Liver (tissue), 9 donors: ENCODE measurements around the gene SHISAL1. TPM values are rescaled to one million over a fixed set of nuclear protein-coding genes. Genes with fewer than 3 reads are reported as not detected.

Experiments
- DNase-seq: peaks from one replicate; pipeline ENCODE4 v3.0.0-alpha.2; 2017; ENCODE audit warnings: low spot score
- H3K27ac ChIP-seq, 2 donors: one replicate each; pipeline ENCODE4 v1.7.0; 2013; ENCODE audit warnings: inconsistent platforms in 2 of 2, low read length in 2 of 2, control low read depth in 1 of 2, low read depth in 1 of 2, mild to moderate bottlenecking in 1 of 2
- H3K27me3 ChIP-seq, 4 donors: one replicate each; pipeline versions ENCODE4 v1.6.1 to v1.7.0; 2013; ENCODE audit warnings: low read length in 3 of 4, inconsistent platforms in 1 of 4, mild to moderate bottlenecking in 1 of 4, moderate library complexity in 1 of 4; ENCODE audit not compliant: control insufficient read depth in 4 of 4, insufficient read depth in 4 of 4
- H3K36me3 ChIP-seq, 4 donors: one replicate each; pipeline versions ENCODE4 v1.6.1 to v1.7.0; 2013; ENCODE audit warnings: low read length in 3 of 4, mild to moderate bottlenecking in 3 of 4, low read depth in 1 of 4, moderate library complexity in 1 of 4; ENCODE audit not compliant: control insufficient read depth in 4 of 4, insufficient read depth in 3 of 4
- H3K4me1 ChIP-seq, 4 donors: one replicate each; pipeline versions ENCODE4 v1.6.1 to v1.7.0; 2013; ENCODE audit warnings: low read length in 3 of 4, mild to moderate bottlenecking in 3 of 4, moderate library complexity in 1 of 4; ENCODE audit not compliant: control insufficient read depth in 4 of 4, insufficient read depth in 4 of 4
- H3K4me3 ChIP-seq, 3 donors: one replicate each; pipeline versions ENCODE4 v1.6.1 to v1.7.0; 2013; ENCODE audit warnings: low read length in 3 of 3, control low read depth in 1 of 3, low read depth in 1 of 3, mild to moderate bottlenecking in 1 of 3
- H3K9ac ChIP-seq, 2 donors: one replicate each; pipeline ENCODE4 v1.7.0; 2013; ENCODE audit warnings: low read length in 2 of 2, mild to moderate bottlenecking in 2 of 2, moderate library complexity in 2 of 2, control low read depth in 1 of 2, low read depth in 1 of 2
- H3K9me3 ChIP-seq, 4 donors: one replicate each; pipeline versions ENCODE4 v1.6.1 to v1.7.0; 2013; ENCODE audit warnings: low read length in 3 of 4; ENCODE audit not compliant: control insufficient read depth in 4 of 4
- ATF3 ChIP-seq: IDR thresholded peaks from 2 replicates; pipeline ENCODE4 v1.6.1; 2016; ENCODE audit warnings: antibody characterized with exemption
- EGR1 ChIP-seq, 2 donors: IDR thresholded peaks; 2 replicates each; pipeline ENCODE4 v1.6.1; 2016 to 2018; ENCODE audit warnings: antibody characterized with exemption in 2 of 2, low read depth in 2 of 2
- FOXA1 ChIP-seq: IDR thresholded peaks from 2 replicates; pipeline ENCODE4 v1.6.1; 2016; ENCODE audit warnings: antibody characterized with exemption
- FOXA2 ChIP-seq: IDR thresholded peaks from 2 replicates; pipeline ENCODE4 v1.6.1; 2016; ENCODE audit warnings: antibody characterized with exemption
- GABPA ChIP-seq, 2 donors: IDR thresholded peaks in 1 of 2; conservative IDR thresholded peaks in 1 of 2; 2 replicates each; pipeline ENCODE4 v1.6.1; 2016; ENCODE audit warnings: antibody characterized with exemption in 2 of 2, mild to moderate bottlenecking in 1 of 2, moderate library complexity in 1 of 2
- HNF4A ChIP-seq, 2 donors: conservative IDR thresholded peaks; 2 replicates each; pipeline ENCODE4 v1.6.1; 2016; ENCODE audit warnings: antibody characterized with exemption in 2 of 2, mild to moderate bottlenecking in 2 of 2
- HNF4G ChIP-seq: IDR thresholded peaks from 2 replicates; pipeline ENCODE4 v1.6.1; 2016; ENCODE audit warnings: antibody characterized with exemption
- JUND ChIP-seq, 2 donors: IDR thresholded peaks; 2 replicates each; pipeline ENCODE4 v1.6.1; 2016; ENCODE audit warnings: antibody characterized with exemption in 2 of 2
- NR2F2 ChIP-seq: IDR thresholded peaks from 2 replicates; pipeline ENCODE4 v1.6.1; 2016; ENCODE audit warnings: antibody characterized with exemption
- RAD21 ChIP-seq, 2 donors: IDR thresholded peaks; 2 replicates each; pipeline ENCODE4 v1.6.1; 2016; ENCODE audit warnings: antibody characterized with exemption in 2 of 2, mild to moderate bottlenecking in 2 of 2
- REST ChIP-seq: IDR thresholded peaks from 2 replicates; pipeline ENCODE4 v1.6.1; 2016; ENCODE audit warnings: antibody characterized with exemption, mild to moderate bottlenecking
- TAF1 ChIP-seq: conservative IDR thresholded peaks from 2 replicates; pipeline ENCODE4 v1.6.1; 2016; ENCODE audit warnings: antibody characterized with exemption, mild to moderate bottlenecking
- YY1 ChIP-seq: IDR thresholded peaks from 2 replicates; pipeline ENCODE4 v1.6.1; 2016; ENCODE audit warnings: antibody characterized with exemption, mild to moderate bottlenecking
- WGBS: extraction: QIAGEN DNeasy Blood & Tissue Kit; methylation state at CpG from one replicate; pipeline ENCODE4 v1.1.7; 2013; 5-methylcytosine and 5-hydroxymethylcytosine counted together
- polyA plus RNA-seq, 2 donors: library from polyadenylated mRNA; stranded (reverse) in 1 of 2; unstranded in 1 of 2; fragments of 200-250 nt in 1 of 2; fragments of >200 nt in 1 of 2; fragmentation: Nextera tagmentation in 1 of 2; extraction: Ambion mirVana in 1 of 2; gene quantifications; one replicate each; pipeline versions ENCODE4 v1.2.1 to v1.2.3, GENCODE V29; 2013 to 2015
- total RNA-seq, 2 donors: library from RNA; depleted of rRNA; stranded (reverse); fragments of >200 nt; gene quantifications; one replicate each; pipeline ENCODE4 v1.2.3, GENCODE V29; 2014
- donor health status: healthy.
- donor health status: healthy.
- donor health status: healthy.
- donor health status: healthy.
- donor health status: healthy.

Gene SHISAL1
- total and polyA plus RNA-seq, 4 donors = 0.07 to 0.17 (median 0.13) TPM

- H3K27ac ChIP-seq = peak overlapping the region; percentile 40 to 46
- no peak for TF ChIP-seq GABPA (IDR thresholded peaks at IDR 0.05 in 1 of 2, conservative IDR thresholded peaks at IDR 0.05 in 1 of 2)
- TF ChIP-seq RAD21 (IDR thresholded peaks at IDR 0.05) = no peak
- no peak for TF ChIP-seq FOXA1
These were observed 48.1 kb upstream of the SHISAL1 start for GRCh38 chr22:44360668-44361381.

GRCh38 chr22:44360306-44360667 is 47.5 kb upstream of the SHISAL1 start:
- Histone ChIP-seq H3K27me3 (no peaks in the 10 kb centered on the region), H3K4me1 (no peaks in the 10 kb centered on the region), H3K27ac (peak overlapping the region; percentile 40 to 46), H3K4me3 (no peak overlapping the region), H3K9ac (no peak overlapping the region), H3K36me3 (no peaks in the 10 kb centered on the region), H3K9me3 (no peaks in the 10 kb centered on the region)
- 82% methylated on average over 12 of the region's 12 CpGs for WGBS
- no peak for TF ChIP-seq TAF1
- no peak for TF ChIP-seq EGR1 (IDR thresholded peaks at IDR 0.05; ENCODE audit: low read depth in 2 of 2)
- TF ChIP-seq FOXA2 = no peak
- TF ChIP-seq HNF4A (conservative IDR thresholded peaks at IDR 0.05) = no peak
- no peak for TF ChIP-seq REST
- no peak for TF ChIP-seq YY1
- no peak for TF ChIP-seq JUND (IDR thresholded peaks at IDR 0.05)
- no peak for TF ChIP-seq NR2F2
- DNase-seq = no peak

More at GRCh38 chr22:44360668-44361381, 48.1 kb upstream of the SHISAL1 start:
- Histone ChIP-seq H3K4me1 (no peaks in the 10 kb centered on the region), H3K4me3 (no peak overlapping the region), H3K9me3 (no peaks in the 10 kb centered on the region), H3K27me3 (no peaks in the 10 kb centered on the region), H3K9ac (no peak overlapping the region), H3K36me3 (no peaks in the 10 kb centered on the region)
- WGBS = 81% methylated on average over 25 of the region's 25 CpGs
- DNase-seq = no peak

GRCh38 chr22:44359496-44360110 is 46.9 kb upstream of the SHISAL1 start:
- DNase-seq = no peak
- TF ChIP-seq ATF3 (no peak), HNF4G (no peak), EGR1 (IDR thresholded peaks at IDR 0.05; ENCODE audit: low read depth in 2 of 2) (no peak), TAF1 (no peak)
- H3K9me3 ChIP-seq = no peaks in the 10 kb centered on the region
- no peak overlapping the region for H3K27ac ChIP-seq
- WGBS = 91% methylated on average over 13 of the region's 13 CpGs
- H3K36me3 ChIP-seq = no peaks in the 10 kb centered on the region
- H3K4me3 ChIP-seq = no peak overlapping the region
- H3K27me3 ChIP-seq = no peaks in the 10 kb centered on the region
- H3K4me1 ChIP-seq = no peaks in the 10 kb centered on the region
- H3K9ac ChIP-seq = no peak overlapping the region
